NT2/D1 (cell line): ENCODE results near the gene MRPS2.

Source experiments
- SUZ12 ChIP-seq: IDR thresholded peaks from 2 replicates; pipeline ENCODE4 v1.6.1; 2011; ENCODE audit not compliant: insufficient read length, insufficient read depth; ENCODE audit errors: extremely low read depth
- YY1 ChIP-seq: IDR thresholded peaks from 2 replicates; pipeline ENCODE4 v1.6.1; 2011; ENCODE audit not compliant: insufficient read length, insufficient read depth
- ZNF274 ChIP-seq: IDR thresholded peaks from 2 replicates; pipeline ENCODE4 v1.6.1; 2011; ENCODE audit warnings: mild to moderate bottlenecking, low read depth, low read length

- TF ChIP-seq ZNF274 (no peak), SUZ12 (no peak), YY1 (no peak)
Measured at GRCh38 chr9:135524130-135524861, 23.8 kb downstream of the MRPS2 start.
